HG02981 (cell line): Measurements from ENCODE around the gene ASMTL.

Experiments used
- ATAC-seq: cut with Tn5 transposase; IDR thresholded peaks from one replicate; pipeline ENCODE4 v1.9.1; 2021; ENCODE audit warnings: mild to moderate bottlenecking, moderate library complexity; ENCODE audit not compliant: unreplicated experiment

The ASMTL gene

DNA sequence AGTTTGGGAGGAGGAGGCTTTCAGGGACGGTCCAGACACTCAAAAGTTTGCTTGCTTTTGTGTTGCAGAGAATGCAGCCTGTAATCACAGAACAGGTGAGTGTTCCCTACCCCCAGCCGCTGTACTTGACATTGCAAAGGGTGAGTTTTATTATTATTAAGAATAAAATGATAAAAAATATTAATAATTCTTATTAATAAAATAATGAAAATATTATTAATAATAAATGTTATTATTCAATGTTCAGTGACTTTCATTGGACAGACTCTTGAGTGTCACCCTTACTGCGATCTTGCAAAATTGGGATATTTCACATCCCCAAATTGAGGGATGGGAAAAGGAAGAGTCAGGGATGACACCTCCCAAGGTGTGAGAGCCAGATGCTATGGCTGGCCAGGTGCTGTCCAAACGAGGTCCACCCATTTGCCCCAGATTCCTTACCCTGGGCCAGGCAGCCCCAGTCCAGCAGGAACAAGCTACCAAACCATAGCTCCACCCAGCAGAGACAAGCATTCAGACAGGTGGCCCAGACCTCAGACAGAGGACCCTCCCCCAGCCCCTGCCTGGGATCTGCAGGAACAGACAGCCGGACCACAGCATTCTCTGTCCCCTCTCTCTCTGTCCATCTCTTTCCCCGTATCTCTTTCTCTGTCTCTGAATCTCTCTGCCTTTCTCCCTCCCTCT is 93.8 kb downstream of the ASMTL start:
- ATAC-seq = no peak

DNA sequence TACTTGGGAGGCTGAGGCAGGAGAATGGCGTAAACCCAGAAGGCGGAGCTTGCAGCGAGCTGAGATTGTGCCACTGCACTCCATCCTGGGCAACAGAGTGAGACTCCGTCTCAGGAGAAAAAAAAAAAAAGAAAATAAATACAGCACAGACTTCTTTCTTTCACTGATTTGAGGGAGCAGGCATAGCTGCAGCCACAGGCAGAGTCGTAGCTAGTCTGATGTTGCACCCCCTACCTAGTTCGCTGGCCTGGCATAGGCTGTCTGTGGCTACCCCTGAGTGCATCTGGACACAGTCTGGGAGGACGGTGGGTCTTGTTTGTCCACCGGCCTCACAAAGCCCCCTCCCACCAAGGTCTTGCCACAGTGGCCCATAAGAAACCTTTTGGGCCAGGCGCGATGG is 94.7 kb downstream of the ASMTL start:
- no peak for ATAC-seq

DNA sequence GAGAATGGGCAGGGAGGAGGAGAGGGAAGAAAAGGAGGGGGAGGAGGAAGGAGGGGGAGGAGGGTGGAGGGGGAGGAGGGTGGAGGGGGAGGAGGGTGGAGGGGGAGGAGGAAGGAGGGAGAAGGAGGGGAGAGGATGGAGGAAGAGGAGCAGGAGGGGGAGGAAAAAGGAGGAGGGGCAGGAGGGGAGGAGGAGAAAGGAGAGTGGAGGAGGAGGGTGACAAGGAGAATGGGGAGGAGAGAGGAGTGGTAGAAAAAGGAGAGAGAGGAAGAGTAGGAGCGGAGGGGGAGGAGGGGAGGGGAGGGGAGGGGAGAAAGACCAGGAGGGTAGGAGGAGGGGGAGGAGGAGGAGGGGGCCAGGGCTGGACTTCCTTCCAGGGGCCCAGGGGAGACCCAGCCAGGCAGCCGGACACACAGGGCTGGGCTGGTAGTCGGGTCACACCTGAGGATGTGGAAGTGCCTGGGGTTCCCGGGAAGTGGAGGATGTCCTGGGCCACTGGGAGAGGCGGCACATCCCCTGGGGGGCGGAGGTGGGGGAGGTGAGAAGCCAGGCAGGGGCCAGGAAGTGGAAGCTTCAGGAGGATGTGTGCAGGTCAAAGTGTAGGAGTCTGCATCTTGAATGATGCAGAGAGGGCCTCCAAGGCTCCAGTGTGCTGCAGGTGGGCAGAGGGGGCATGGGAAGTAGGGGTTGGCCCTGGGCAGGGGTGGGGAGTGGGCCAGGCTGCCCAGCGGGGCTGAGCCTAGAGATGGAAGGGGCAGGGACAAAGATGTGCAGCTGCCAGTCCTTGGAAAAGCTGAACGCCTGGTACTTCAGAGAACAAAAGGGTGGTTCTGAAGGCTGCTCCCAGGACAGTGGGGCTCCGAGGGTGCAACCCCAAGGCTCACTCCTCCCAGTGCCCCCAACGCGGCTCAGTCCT is 97.3 kb downstream of the ASMTL start:
- ATAC-seq = no peak

DNA sequence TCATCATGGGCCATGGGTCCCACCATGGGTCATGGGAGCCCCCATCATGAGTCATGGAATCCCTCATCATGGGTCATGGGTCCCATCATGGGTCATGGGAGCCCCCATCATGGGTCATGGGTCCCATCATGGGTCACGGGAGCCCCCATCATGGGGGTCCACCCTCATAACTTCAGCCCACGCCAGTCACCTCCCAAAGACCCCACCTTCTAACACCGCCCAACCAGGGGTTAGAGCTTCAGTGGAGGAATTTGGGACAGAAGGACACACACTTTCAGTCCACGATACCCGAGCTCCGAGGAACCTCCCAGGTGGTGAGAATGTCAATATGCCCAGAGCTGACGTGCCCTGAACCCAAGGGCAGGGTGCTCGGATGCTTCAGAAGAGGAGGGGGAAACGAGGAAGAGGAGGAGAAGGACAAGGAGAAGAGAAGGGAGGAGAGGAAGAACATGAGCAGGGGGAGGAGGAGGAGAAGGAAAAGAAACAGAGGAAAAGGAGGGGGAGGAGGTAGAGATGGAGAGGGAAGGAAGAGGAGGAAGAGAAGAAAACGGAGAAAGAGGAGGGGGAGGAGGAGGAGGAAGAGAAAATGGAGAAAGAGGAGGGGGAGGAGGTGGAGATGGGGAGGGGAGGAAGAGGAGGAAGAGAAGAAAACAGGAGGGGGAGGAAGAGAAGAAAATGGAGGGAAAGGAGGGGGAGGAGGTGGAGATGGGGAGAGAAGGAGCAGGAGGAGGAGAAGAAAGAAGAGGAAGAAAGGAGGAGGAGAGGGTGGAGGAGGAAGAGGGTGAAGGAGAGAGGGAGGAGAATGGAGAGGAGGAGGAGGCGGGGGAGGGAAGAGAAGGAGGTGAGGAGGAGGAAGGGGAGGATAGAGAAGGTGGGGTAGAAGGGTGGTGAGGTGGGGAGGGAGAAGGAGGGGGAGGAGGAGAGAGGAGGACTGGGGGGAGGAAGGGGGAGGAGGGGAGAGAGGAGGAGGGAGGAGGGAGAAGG is 98.4 kb downstream of the ASMTL start:
- no peak for ATAC-seq
